ENCODE data around the gene ELMOD3.
"Not testable (repeated sequence)": the region's sequence is repeated elsewhere in the genome, so short reads cannot be mapped to it uniquely, and the experiment has no call there.

- TF ChIP-seq CTCF, POLR2A (IDR thresholded peaks at IDR 0.05): not testable (repeated sequence)
Measured at GRCh38 chr2:85333877-85334276, 20.7 kb upstream of the ELMOD3 start.

Data from esophagus squamous epithelium (tissue), 4 donors.